M059J (cell line): ENCODE data around the gene CLIC4. TPM values are rescaled to one million over a fixed set of nuclear protein-coding genes. Genes with fewer than 3 reads are reported as not detected.
"Not testable (repeated sequence)": the region's sequence is repeated elsewhere in the genome, so short reads cannot be mapped to it uniquely, and the experiment has no call there.

Experiments used
- DNase-seq: peaks from one replicate; pipeline ENCODE4 v3.0.0-alpha.2; 2012; ENCODE audit warnings: low read depth
- total RNA-seq: library from RNA; depleted of rRNA; stranded (reverse); fragments of >200 nt; shearing (Covaris generic); gene quantifications from 2 replicates; pipeline ENCODE4 v1.2.3, GENCODE V29; 2014

Gene CLIC4
- total RNA-seq, 1 experiment from 2014 or later, result 621 TPM

- DNase-seq, result no peak
These were observed 26.3 kb downstream of the CLIC4 start for GRCh38 chr1:24771574-24771973.

GRCh38 chr1:24773618-24774017 lies 28.4 kb downstream of the CLIC4 start:
- DNase-seq, result no peak

- no peak for DNase-seq
These were observed 30.1 kb downstream of the CLIC4 start for GRCh38 chr1:24775348-24775747.

- no peak for DNase-seq
These were observed 30.7 kb downstream of the CLIC4 start for GRCh38 chr1:24775916-24776315.

- DNase-seq, result no peak
These were observed 31.6 kb downstream of the CLIC4 start for GRCh38 chr1:24776821-24777220.

- DNase-seq, result no peak
These were observed 32.9 kb downstream of the CLIC4 start for GRCh38 chr1:24778141-24778540.

- not testable (repeated sequence) for DNase-seq
These were observed 34.0 kb downstream of the CLIC4 start for GRCh38 chr1:24779199-24779598.

- no peak for DNase-seq
These were observed 34.6 kb downstream of the CLIC4 start for GRCh38 chr1:24779689-24780464.

- not testable (repeated sequence) for DNase-seq
These were observed 35.4 kb downstream of the CLIC4 start for GRCh38 chr1:24780626-24781025.

- DNase-seq, result no peak
These were observed 37.4 kb downstream of the CLIC4 start for GRCh38 chr1:24782689-24783088.

- DNase-seq, result no peak
These were observed 38.5 kb downstream of the CLIC4 start for GRCh38 chr1:24783713-24784112.

- peak; percentile 27 for DNase-seq
These were observed 40.9 kb downstream of the CLIC4 start for GRCh38 chr1:24786191-24786590.

- no peak for DNase-seq
These were observed 45.2 kb downstream of the CLIC4 start for GRCh38 chr1:24790490-24790889.

GRCh38 chr1:24793447-24794129 lies 48.3 kb downstream of the CLIC4 start:
- peak; percentile 72 for DNase-seq

GRCh38 chr1:24794130-24794502 lies 48.9 kb downstream of the CLIC4 start:
- not testable (repeated sequence) for DNase-seq

- DNase-seq, result no peak
These were observed 50.0 kb downstream of the CLIC4 start for GRCh38 chr1:24795236-24795635.

GRCh38 chr1:24796524-24796923 lies 51.3 kb downstream of the CLIC4 start:
- peak; percentile 36 for DNase-seq

GRCh38 chr1:24799242-24799641 lies 54.0 kb downstream of the CLIC4 start:
- not testable (repeated sequence) for DNase-seq

- no peak for DNase-seq
These were observed 55.9 kb downstream of the CLIC4 start for GRCh38 chr1:24801176-24801575.

GRCh38 chr1:24803220-24803619 lies 58.0 kb downstream of the CLIC4 start:
- no peak for DNase-seq

GRCh38 chr1:24803987-24804530 lies 58.8 kb downstream of the CLIC4 start:
- DNase-seq, result peak; percentile 26

GRCh38 chr1:24805534-24806301 lies 60.5 kb downstream of the CLIC4 start:
- DNase-seq, result peak; percentile 81
